GOT3 (cell line): ENCODE measurements around the gene CRYBG1.
"Not testable (repeated sequence)": the region's sequence is repeated elsewhere in the genome, so short reads cannot be mapped to it uniquely, and the experiment has no call there.

Experiments used
- DNase-seq: peaks from one replicate; lab custom pipeline; 2025; ENCODE audit warnings: mixed read lengths; lab: John Stamatoyannopoulos, UW

Gene CRYBG1

DNA sequence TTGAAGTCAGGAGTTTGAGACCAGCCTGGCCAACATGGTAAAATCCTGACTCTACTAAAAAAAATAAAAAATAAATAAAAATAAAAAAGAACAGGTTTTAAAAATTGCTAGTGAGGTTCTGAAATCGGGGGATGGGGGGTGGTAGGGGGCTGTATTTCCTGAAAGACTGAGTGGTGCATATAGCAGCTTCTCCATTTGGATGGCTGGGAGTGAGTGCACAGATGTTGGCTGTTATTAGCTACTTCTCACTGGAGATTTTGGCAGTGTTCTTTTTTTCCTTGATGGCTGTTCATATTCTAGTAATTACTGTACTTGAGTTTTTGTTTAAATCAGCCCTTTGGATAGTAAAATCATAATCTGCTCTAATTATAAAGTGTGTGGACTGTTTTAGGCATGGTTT is 189.0 kb downstream of the CRYBG1 start:
- DNase-seq: no peak

GRCh38 chr6:106551155-106551554 is 190.6 kb downstream of the CRYBG1 start:
- no peak for DNase-seq

- DNase-seq: no peak
These were observed 192.9 kb downstream of the CRYBG1 start for GRCh38 chr6:106553440-106553839.

GRCh38 chr6:106555767-106556166 is 195.2 kb downstream of the CRYBG1 start:
- DNase-seq: no peak

GRCh38 chr6:106556368-106556960 is 195.9 kb downstream of the CRYBG1 start:
- DNase-seq: no peak

GRCh38 chr6:106557837-106558236 is 197.3 kb downstream of the CRYBG1 start:
- no peak for DNase-seq

GRCh38 chr6:106558364-106558763 is 197.8 kb downstream of the CRYBG1 start:
- no peak for DNase-seq

DNA sequence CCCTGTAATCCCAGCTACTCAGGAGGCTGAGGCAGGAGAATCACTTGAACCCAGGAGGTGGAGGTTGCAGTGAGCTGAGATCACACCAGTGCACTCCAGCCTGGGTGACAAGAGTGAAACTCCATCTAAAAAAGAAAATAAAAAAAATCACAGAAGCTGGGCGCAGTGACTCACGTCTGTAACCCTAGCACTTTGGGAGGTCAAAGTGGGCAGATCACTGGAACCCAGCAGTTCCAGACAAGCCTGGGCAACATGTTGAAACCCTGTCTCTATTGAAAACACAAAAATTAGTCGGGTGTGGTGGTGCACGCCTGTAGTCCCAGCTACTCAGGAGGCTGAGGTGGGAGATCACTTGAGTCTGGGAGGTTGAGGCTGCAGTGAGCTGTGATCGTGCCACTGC is 199.1 kb downstream of the CRYBG1 start:
- DNase-seq: not testable (repeated sequence)

DNA sequence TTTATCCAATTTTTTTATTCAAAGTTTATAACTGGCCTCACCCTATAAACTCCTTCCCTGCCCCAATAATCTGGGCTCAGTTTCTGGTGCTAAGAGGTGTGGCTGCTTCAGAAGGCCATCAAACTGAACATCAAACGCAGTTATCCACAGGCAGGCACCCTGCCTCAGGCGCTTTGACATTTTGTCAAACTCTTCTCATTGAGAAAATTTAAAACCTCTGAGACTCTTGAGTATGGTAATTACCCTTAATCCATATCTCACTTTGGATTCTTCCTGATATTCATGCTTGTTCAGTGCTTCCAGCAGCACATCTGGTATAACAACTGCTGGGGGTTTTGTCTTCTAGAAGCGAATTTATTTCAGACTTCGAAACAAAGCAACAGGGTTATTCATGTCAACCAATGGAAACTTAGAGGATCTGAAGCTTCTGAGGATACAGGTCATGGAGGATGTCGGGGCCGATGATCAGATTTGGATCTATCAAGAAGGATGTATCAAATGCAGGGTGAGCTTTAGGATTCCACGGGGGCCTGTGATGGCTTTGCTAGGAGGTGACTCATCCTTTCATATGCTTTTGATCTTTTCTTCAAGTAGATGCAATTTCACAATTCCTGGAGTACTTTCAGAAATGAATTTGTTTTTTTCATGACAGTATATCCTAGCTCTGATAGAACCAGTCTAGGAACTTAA is 200.6 kb downstream of the CRYBG1 start:
- DNase-seq: no peak

- no peak for DNase-seq
These were observed 201.3 kb downstream of the CRYBG1 start for GRCh38 chr6:106561686-106562405.

GRCh38 chr6:106563614-106564013 is 203.1 kb downstream of the CRYBG1 start:
- DNase-seq: no peak

DNA sequence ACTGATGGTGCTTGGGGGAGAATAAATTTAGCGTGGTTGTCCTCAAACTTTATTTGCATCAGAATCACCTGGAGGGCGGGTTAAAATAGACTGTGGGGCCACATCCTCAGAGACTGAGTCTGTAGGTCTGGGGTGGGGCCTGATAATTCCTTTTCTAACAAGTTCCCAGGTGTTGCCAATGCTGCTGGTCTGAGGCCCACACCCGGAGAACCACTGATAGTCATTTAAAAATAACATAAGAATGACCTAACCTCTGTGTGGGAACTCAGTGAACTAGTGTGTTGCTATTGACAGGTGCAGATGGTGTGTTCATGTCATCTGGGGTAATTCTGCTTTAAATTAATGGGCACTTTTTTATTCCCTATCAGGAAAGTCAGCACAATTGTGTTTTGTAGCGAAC is 204.0 kb downstream of the CRYBG1 start:
- DNase-seq: no peak

- DNase-seq: no peak
These were observed 208.0 kb downstream of the CRYBG1 start for GRCh38 chr6:106568530-106568929.

- no peak for DNase-seq
These were observed 208.9 kb downstream of the CRYBG1 start for GRCh38 chr6:106569428-106569827.

GRCh38 chr6:106572436-106572835 is 211.9 kb downstream of the CRYBG1 start:
- no peak for DNase-seq

DNA sequence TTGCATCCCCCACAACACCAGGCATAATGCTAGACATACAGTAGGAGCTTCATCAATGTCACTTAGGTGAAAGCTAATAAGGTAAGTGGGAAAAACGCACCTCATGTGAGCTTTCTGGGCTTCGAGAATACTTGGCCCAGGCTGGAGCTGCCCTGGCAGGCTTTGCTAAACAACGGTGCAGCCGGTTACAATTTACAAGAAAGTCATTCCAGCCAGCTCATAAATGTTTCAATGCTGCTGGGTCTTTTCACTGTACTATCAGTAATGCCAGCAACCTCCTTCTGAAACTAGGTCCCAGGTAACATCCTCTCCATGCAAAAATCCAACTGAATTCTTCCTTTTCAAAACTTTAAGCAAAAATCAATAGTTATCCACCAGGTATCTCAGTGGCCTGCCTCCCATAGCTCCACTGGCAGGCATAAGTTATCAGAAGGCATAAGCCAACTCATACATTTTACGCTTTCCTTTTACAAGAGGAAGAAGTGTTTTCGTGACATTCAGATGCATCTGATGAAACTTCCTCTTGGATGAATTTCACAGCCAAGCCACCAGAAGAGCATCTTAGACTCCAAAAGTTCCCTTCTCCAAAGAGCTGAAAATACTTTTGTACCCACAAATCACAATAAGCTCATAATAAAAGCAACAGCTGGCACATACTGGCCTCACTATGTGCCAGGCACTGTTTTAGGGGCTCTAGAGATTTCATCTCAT is 212.5 kb downstream of the CRYBG1 start:
- DNase-seq: no peak

GRCh38 chr6:106574741-106575458 is 214.4 kb downstream of the CRYBG1 start:
- DNase-seq: no peak

- no peak for DNase-seq
These were observed 218.8 kb downstream of the CRYBG1 start for GRCh38 chr6:106579281-106579680.

GRCh38 chr6:106581468-106581867 is 221.0 kb downstream of the CRYBG1 start:
- no peak for DNase-seq

DNA sequence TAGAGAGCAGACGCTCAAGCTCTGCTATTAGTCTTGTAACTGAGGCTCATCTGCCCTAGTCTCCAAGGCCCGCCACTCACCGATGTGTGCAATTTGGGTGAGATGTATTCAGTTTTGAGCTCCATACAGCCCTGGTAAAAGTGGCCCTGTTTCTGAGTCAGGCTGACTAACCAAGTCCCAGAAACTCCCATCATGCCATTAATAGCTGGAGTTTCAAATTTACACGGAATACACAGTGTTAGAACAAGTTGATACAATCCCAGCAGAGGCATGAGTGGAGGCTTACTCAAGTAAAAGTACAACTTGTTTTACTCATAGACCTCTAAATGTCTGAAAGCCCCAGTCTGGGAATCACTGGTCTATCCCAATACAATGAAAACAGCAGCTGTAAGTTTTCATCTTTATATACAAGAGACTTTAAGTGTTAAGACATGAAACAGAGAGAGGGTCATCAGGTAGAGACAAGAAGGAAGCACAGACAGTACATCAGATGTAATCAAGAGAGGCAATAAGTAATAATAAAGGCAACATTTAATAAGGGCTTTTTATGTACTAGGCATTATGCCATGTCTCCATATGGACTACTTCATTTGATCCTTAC is 226.4 kb downstream of the CRYBG1 start:
- DNase-seq: no peak

DNA sequence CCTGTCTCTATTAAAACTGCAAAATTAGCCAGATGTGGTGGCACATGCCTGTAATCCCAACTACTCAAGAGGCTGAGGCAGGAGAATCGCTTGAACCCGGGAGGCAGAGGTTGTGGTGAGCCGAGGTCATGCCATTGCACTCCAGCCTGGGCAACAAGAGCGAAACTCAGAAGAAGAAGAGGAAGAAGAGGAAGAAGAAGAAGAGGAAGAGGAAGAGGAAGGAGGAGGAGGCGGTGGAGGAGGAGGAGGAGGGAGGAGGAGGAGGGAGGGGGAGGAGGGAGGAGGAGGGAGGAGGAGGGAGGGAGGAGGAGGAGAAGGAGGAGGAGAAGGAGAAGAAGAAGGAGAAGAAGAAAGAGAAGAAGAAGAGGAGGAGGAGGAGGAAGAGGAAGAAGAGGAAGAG is 228.4 kb downstream of the CRYBG1 start:
- not testable (repeated sequence) for DNase-seq
